Fibroblast of skin of abdomen (primary cell): ENCODE results near the gene DAB1.

Experiments used
- DNase-seq: peaks from one replicate; pipeline ENCODE4 v3.0.0-alpha.2; 2013

The DAB1 gene

DNA sequence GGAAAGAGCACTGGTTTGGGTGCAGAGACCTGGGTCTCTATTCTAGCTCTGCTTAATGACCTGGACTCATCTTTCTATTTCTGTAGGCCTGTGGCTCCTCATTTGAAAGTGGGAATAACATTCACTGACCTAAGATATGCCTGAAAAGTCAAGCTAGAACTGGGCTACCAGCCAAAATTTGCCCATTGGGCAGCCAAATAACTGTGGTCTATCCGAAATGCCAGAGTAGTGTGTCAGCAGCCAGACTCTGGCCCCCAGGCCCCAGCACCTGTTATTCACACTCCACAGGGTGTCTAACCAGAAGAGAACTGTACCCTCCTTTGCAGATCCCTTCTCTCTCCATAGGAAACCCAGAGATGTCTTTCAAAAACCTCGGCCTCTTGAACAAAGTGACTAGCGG is 12.6 kb downstream of the DAB1 start:
- peak; percentile 40 for DNase-seq

GRCh38 chr1:57410508-57410907 is 13.4 kb downstream of the DAB1 start:
- DNase-seq, result no peak

GRCh38 chr1:57407928-57408327 is 15.9 kb downstream of the DAB1 start:
- DNase-seq, result no peak

DNA sequence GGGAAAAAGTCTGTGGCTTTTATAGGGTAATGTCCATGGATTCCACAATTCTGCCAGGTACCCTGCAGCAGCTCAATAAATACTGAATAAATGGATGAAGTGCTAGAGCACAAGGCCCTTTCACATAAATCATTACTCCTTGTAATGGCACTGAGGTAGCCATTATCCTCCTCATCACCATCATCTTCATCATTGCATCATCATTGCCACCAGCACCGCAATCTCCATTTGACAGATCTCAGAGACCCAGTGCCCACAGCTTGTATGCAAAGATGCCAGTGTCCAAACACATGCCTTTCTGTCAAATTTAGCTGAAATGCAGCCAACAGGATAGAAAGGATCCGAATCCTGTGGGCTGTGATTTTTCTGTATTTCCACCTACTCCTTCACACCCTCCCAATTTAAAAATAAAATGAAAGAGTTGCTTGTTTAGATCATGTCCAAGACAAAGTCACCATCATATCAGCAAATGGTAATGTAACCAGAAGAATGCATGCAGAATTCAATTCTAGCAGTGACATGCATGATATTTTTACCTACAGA is 17.4 kb downstream of the DAB1 start:
- DNase-seq, result no peak

GRCh38 chr1:57404884-57405283 is 19.0 kb downstream of the DAB1 start:
- DNase-seq, result peak; percentile 20

- DNase-seq, result no peak
Observed at GRCh38 chr1:57403201-57403600, 20.7 kb downstream of the DAB1 start.

- DNase-seq, result no peak
Observed at GRCh38 chr1:57401671-57402070, 22.2 kb downstream of the DAB1 start.

- DNase-seq, result no peak
Observed at GRCh38 chr1:57400048-57400447, 23.8 kb downstream of the DAB1 start.

- peak; percentile 25 for DNase-seq
Observed at GRCh38 chr1:57393058-57393584, 30.7 kb downstream of the DAB1 start.

- no peak for DNase-seq
Observed at GRCh38 chr1:57385336-57385735, 38.5 kb downstream of the DAB1 start.

GRCh38 chr1:57384901-57385300 is 39.0 kb downstream of the DAB1 start:
- DNase-seq, result no peak

- no peak for DNase-seq
Observed at GRCh38 chr1:57384284-57384683, 39.6 kb downstream of the DAB1 start.

GRCh38 chr1:57381871-57382270 is 42.0 kb downstream of the DAB1 start:
- DNase-seq, result no peak

- DNase-seq, result no peak
Observed at GRCh38 chr1:57381426-57381825, 42.4 kb downstream of the DAB1 start.

- no peak for DNase-seq
Observed at GRCh38 chr1:57380923-57381322, 42.9 kb downstream of the DAB1 start.

- no peak for DNase-seq
Observed at GRCh38 chr1:57378534-57378933, 45.3 kb downstream of the DAB1 start.

DNA sequence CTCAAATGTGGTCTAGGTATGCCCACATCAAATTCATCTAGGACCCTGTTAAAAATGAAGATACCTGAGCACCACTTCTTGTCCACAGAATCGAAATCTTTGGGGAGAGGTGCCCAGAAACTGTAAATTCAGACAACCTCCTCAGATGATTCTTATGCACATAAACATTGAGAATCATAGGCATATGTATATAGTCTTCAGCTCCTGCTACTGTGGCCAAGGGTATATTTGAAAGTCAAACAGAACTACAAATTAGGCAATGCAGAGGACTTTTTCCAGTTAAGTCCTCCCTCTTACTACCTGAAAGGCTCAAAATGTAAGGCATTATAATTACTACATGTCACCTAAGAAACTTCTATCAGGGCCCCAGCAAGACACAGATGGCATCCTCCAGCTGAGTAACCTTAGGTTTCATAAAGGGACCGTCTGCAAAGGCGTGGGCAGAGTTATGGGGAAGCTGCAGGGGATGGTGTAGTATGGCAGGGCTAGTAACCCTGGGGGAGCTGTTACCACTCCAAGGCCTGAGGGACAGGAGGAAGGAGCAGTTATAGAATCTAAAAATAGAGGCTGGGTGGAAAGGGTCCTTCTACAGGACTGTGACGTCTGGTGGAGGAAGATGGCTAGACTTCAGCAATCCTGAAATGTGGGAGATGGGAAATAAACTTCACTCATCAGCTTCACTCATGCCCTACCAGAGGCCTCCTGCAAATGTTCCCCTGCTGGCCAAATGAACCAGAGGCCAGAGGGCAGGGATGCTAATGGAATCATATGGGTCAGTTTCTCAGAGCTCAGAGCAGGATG is 46.3 kb downstream of the DAB1 start:
- DNase-seq, result no peak

GRCh38 chr1:57376041-57376440 is 47.8 kb downstream of the DAB1 start:
- DNase-seq, result no peak

- no peak for DNase-seq
Observed at GRCh38 chr1:57369889-57370288, 54.0 kb downstream of the DAB1 start.

DNA sequence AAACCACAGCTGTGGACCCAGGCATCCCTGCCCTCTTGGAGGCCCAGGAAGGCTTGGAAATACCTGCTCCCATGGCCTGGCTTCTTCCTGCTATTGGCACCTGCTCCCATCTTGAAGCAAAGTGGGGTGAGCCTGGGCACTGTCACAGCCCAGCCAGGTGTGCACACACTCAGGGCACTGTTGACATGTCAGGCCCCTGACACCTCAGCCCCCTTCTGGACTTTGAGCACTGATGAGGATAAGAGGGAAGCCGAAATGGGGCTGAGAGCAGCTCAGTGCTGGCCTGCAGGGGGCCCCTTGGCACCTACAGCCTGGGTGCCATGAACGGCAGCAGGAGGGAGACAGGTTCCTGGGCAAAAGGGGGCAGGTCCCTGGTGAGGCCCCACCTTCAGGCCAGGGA is 55.9 kb downstream of the DAB1 start:
- no peak for DNase-seq

- no peak for DNase-seq
Observed at GRCh38 chr1:57363643-57364042, 60.2 kb downstream of the DAB1 start.

DNA sequence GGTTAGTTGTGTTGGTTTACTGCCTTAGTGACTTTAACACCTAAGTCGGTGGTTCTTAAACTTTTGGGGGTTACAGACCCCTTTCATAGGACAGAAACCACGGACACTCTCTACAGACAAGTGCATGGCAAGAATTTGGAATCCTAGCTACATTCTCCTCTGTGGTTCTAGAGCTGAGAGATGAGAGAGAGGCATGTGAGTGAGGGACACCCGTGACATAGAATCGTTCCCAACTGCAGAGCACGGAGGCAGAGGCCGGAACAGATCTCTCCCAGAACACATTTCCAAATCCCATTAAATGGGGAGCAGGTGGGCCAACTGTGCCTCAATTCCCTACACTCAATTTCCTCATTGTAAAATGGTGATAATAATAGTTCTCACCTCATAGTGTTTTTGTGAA is 60.7 kb downstream of the DAB1 start:
- no peak for DNase-seq

DNA sequence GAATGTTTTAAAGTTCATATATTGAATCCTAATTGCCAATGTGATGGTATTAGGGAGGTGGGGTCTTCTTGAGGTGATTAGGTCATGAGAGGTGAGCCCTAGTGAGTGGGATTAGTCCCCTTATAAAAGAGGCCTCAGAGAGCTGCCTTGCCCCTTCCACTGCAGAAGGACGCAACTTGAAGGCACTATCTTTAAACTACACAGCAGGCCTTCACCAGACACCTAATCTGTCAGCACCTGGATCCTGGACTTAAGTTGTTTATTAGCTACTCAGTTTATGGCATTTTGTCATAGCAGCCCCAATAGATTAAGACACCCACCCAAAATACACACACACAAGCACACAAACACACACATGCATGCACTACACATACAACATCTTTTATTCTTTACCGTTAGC is 61.4 kb downstream of the DAB1 start:
- no peak for DNase-seq

GRCh38 chr1:57361516-57361915 is 62.3 kb downstream of the DAB1 start:
- no peak for DNase-seq
